OCI-LY1 (cell line): ENCODE data around the gene OSBPL5.

ENCODE experiments used
- H2AFZ ChIP-seq: fragments of 200-600 bp; sonication (generic), shearing (Covaris generic); 2 replicates; pipeline ENCODE4 v1.6.0; 2014; ENCODE audit warnings: antibody characterized with exemption, mild to moderate bottlenecking, low read length
- H3F3A ChIP-seq: fragments of 200-600 bp; sonication (generic), shearing (Covaris generic); 2 replicates; pipeline ENCODE4 v1.6.0; 2014; ENCODE audit warnings: mild to moderate bottlenecking, antibody characterized with exemption, low read length, moderate library complexity; ENCODE audit not compliant: insufficient read depth
- H3K27ac ChIP-seq: fragments of 200-600 bp; sonication (generic); 2 replicates; pipeline ENCODE4 v1.5.1; 2014; ENCODE audit warnings: low read length, mixed run types, mild to moderate bottlenecking, low read depth; ENCODE audit not compliant: poor library complexity, severe bottlenecking
- H3K27me3 ChIP-seq: fragments of 200-600 bp; sonication (generic); 2 replicates; pipeline ENCODE4 v1.6.0; 2014; ENCODE audit warnings: antibody characterized with exemption, mild to moderate bottlenecking, low read length, moderate library complexity; ENCODE audit not compliant: insufficient read depth
- H3K36me3 ChIP-seq: fragments of 200-600 bp; sonication (generic); 2 replicates; pipeline ENCODE4 v1.6.1; 2014; ENCODE audit warnings: mild to moderate bottlenecking, antibody characterized with exemption, low read length, moderate library complexity, mixed read lengths; ENCODE audit not compliant: insufficient read depth
- H3K4me1 ChIP-seq: fragments of 200-600 bp; sonication (generic); 2 replicates; pipeline ENCODE4 v1.5.1; 2014; ENCODE audit warnings: mild to moderate bottlenecking, low read length, moderate library complexity; ENCODE audit not compliant: insufficient read depth, severe bottlenecking
- H3K4me2 ChIP-seq: fragments of 200-600 bp; sonication (generic), shearing (Covaris generic); 2 replicates; pipeline ENCODE4 v1.6.1; 2014; ENCODE audit warnings: low read length
- H3K4me3 ChIP-seq: fragments of 200-600 bp; sonication (generic); 2 replicates; pipeline ENCODE4 v1.5.1; 2014; ENCODE audit warnings: low read length, low read depth, mild to moderate bottlenecking, mixed read lengths; ENCODE audit not compliant: poor library complexity, severe bottlenecking
- H3K79me2 ChIP-seq: fragments of 200-600 bp; shearing (Covaris generic); 2 replicates; pipeline ENCODE4 v1.6.1; 2016; ENCODE audit warnings: mixed run types, low read length, mixed read lengths; ENCODE audit not compliant: insufficient read depth
- H3K9ac ChIP-seq: fragments of 200-600 bp; sonication (generic), shearing (Covaris generic); 2 replicates; pipeline ENCODE4 v1.6.1; 2014; ENCODE audit warnings: mild to moderate bottlenecking, low read length, mixed read lengths
- H3K9me2 ChIP-seq: fragments of 200-600 bp; sonication (generic), shearing (Covaris generic); 2 replicates; pipeline ENCODE4 v1.6.1; 2014; ENCODE audit warnings: low read depth, mild to moderate bottlenecking, low read length, mixed read lengths
- H3K9me3 ChIP-seq: fragments of 200-600 bp; shearing (Covaris generic); 2 replicates; pipeline ENCODE4 v1.6.1; 2014; ENCODE audit warnings: low read length, mixed read lengths
- H4K20me1 ChIP-seq: fragments of 200-600 bp; sonication (generic), shearing (Covaris generic); 2 replicates; pipeline ENCODE4 v1.6.0; 2016; ENCODE audit warnings: mild to moderate bottlenecking, low read length; ENCODE audit not compliant: insufficient read depth
- CTCF ChIP-seq: fragments of 200-600 bp; sonication (generic), shearing (Covaris generic); IDR thresholded peaks from 2 replicates; pipeline ENCODE4 v1.5.1; 2017; ENCODE audit warnings: mild to moderate bottlenecking, antibody characterized with exemption, low read length, moderate library complexity, mixed read lengths
- EZH2 ChIP-seq: fragments of 200-600 bp; sonication (generic), shearing (Covaris generic); IDR thresholded peaks from 2 replicates; pipeline ENCODE4 v1.8.0; 2017; ENCODE audit warnings: borderline replicate concordance, mixed run types, mild to moderate bottlenecking, antibody characterized with exemption, low read length, moderate library complexity, mixed read lengths

Gene OSBPL5

GRCh38 chr11:3154001-3154599 lies 11.0 kb downstream of the OSBPL5 start:
- H3K79me2 ChIP-seq, result no peaks in the 10 kb centered on the region
- H3K36me3 ChIP-seq, result no peaks in the 10 kb centered on the region
- no peak overlapping the region for H2AFZ ChIP-seq
- H3K4me2 ChIP-seq, result no peak overlapping the region
- no peaks in the 10 kb centered on the region for H3K9me2 ChIP-seq
- no peaks in the 10 kb centered on the region for H4K20me1 ChIP-seq
- H3F3A ChIP-seq, result no peaks in the 10 kb centered on the region
- H3K4me3 ChIP-seq, result no peak overlapping the region
- H3K27me3 ChIP-seq, result 0 out of 2 replicates have a peak, but pooled peaks cover 14% of the 10 kb centered on the region
- H3K9ac ChIP-seq, result no peak overlapping the region
- no peak overlapping the region for H3K27ac ChIP-seq
- peaks cover 13% of the 10 kb centered on the region for H3K4me1 ChIP-seq
- TF ChIP-seq EZH2, result no peak
- TF ChIP-seq CTCF, result no peak
- no peaks in the 10 kb centered on the region for H3K9me3 ChIP-seq

GRCh38 chr11:3153291-3153861 lies 11.7 kb downstream of the OSBPL5 start:
- H3K4me2 ChIP-seq, result no peak overlapping the region
- no peak overlapping the region for H3K4me3 ChIP-seq
- peaks cover 13% of the 10 kb centered on the region for H3K4me1 ChIP-seq
- H2AFZ ChIP-seq, result no peak overlapping the region
- TF ChIP-seq EZH2 (no peak), CTCF (no peak)
- H3K36me3 ChIP-seq, result no peaks in the 10 kb centered on the region
- no peaks in the 10 kb centered on the region for H3K9me3 ChIP-seq
- H3F3A ChIP-seq, result no peaks in the 10 kb centered on the region
- H3K27me3 ChIP-seq, result 0 out of 2 replicates have a peak, but pooled peaks cover 14% of the 10 kb centered on the region
- no peaks in the 10 kb centered on the region for H4K20me1 ChIP-seq
- H3K27ac ChIP-seq, result no peak overlapping the region
- H3K9ac ChIP-seq, result no peak overlapping the region
- H3K9me2 ChIP-seq, result no peaks in the 10 kb centered on the region
- H3K79me2 ChIP-seq, result no peaks in the 10 kb centered on the region

- peaks cover 12% of the 10 kb centered on the region for H3K4me1 ChIP-seq
Measured at GRCh38 chr11:3152471-3153110, 12.5 kb downstream of the OSBPL5 start.

More at GRCh38 chr11:3152471-3153110, 12.5 kb downstream of the OSBPL5 start:
- Histone ChIP-seq H3K9me2 (no peaks in the 10 kb centered on the region), H3K36me3 (no peaks in the 10 kb centered on the region), H3K27me3 (0 out of 2 replicates have a peak, but pooled peaks cover 14% of the 10 kb centered on the region), H3K9ac (no peak overlapping the region), H4K20me1 (no peaks in the 10 kb centered on the region), H3K27ac (no peak overlapping the region), H2AFZ (no peak overlapping the region), H3K4me3 (no peak overlapping the region), H3K79me2 (no peaks in the 10 kb centered on the region), H3K4me2 (no peak overlapping the region), H3K9me3 (no peaks in the 10 kb centered on the region), H3F3A (no peaks in the 10 kb centered on the region)
- no peak for TF ChIP-seq CTCF
- no peak for TF ChIP-seq EZH2
